SU-DHL-6 (cell line): Measurements from ENCODE around the gene EBLN2.

Experiments used
- CTCF ChIP-seq: fragments of 200-600 bp; sonication (generic); IDR thresholded peaks from one replicate; pipeline ENCODE4 v1.5.1; 2017; ENCODE audit warnings: antibody characterized with exemption, mild to moderate bottlenecking, low read length, moderate library complexity; ENCODE audit not compliant: insufficient read depth, poor library complexity, severe bottlenecking
- EZH2phosphoT487 ChIP-seq: fragments of 200-600 bp; sonication (generic), shearing (Covaris generic); conservative IDR thresholded peaks from 2 replicates; pipeline ENCODE4 v1.6.1; 2018; ENCODE audit warnings: mild to moderate bottlenecking, antibody characterized with exemption, low read length, moderate library complexity, mixed read lengths

- TF ChIP-seq CTCF (no peak), EZH2phosphoT487 (no peak)
Measured at GRCh38 chr3:73021301-73021835, 40.1 kb upstream of the EBLN2 start.
